SK-N-SH treated with all-trans-retinoic acid at 6 μM for 48 hours (cell line): ENCODE measurements around the gene GUCY1A2.

Source experiments
- ATAC-seq: fragments of 200-7000 bp; cut with Tn5 transposase; 3 replicates; pipeline ENCODE4 v1.9.1; 2020; ENCODE audit warnings: mild to moderate bottlenecking, moderate library complexity
- ARNTL ChIP-seq: fragments of 450-650 bp; formaldehyde crosslinking; IDR thresholded peaks from 2 replicates; pipeline ENCODE4 v1.5.0; 2020; ENCODE audit warnings: low read depth, mild to moderate bottlenecking, moderate library complexity, borderline replicate concordance
- BACH2 ChIP-seq: fragments of 250-450 bp; sonication (Bioruptor Pico); IDR thresholded peaks from 2 replicates; pipeline ENCODE4 v1.9.0; 2021; ENCODE audit warnings: mild to moderate bottlenecking, borderline replicate concordance
- CREB5 ChIP-seq: fragments of 250-450 bp; sonication (Bioruptor Pico); IDR thresholded peaks from 2 replicates; pipeline ENCODE4 v1.5.1; 2020; ENCODE audit warnings: low read depth, mild to moderate bottlenecking, moderate library complexity
- CSDC2 ChIP-seq: fragments of 250-450 bp; sonication (Bioruptor Pico); IDR thresholded peaks from 2 replicates; pipeline ENCODE4 v1.5.0; 2020; ENCODE audit warnings: mild to moderate bottlenecking, moderate library complexity
- CSRNP3 ChIP-seq: fragments of 250-450 bp; sonication (Bioruptor Pico); IDR thresholded peaks from 2 replicates; pipeline ENCODE4 v1.5.1; 2021; ENCODE audit warnings: mild to moderate bottlenecking, moderate library complexity
- ESRRG ChIP-seq: fragments of 250-450 bp; sonication (Bioruptor Pico); IDR thresholded peaks from 2 replicates; pipeline ENCODE4 v1.6.1; 2021; ENCODE audit warnings: mild to moderate bottlenecking
- GLIS3 ChIP-seq: fragments of 250-450 bp; sonication (Bioruptor Pico); IDR thresholded peaks from 2 replicates; pipeline ENCODE4 v1.5.0; 2020; ENCODE audit warnings: mild to moderate bottlenecking, moderate library complexity
- OSR1 ChIP-seq: fragments of 250-450 bp; sonication (Bioruptor Pico); IDR thresholded peaks from 2 replicates; pipeline ENCODE4 v1.8.0; 2022; ENCODE audit warnings: moderate library complexity, mild to moderate bottlenecking, inconsistent platforms
- PATZ1 ChIP-seq: fragments of 250-450 bp; sonication (Bioruptor Pico); IDR thresholded peaks from 2 replicates; pipeline ENCODE4 v1.8.0; 2020; ENCODE audit warnings: mild to moderate bottlenecking, moderate library complexity, borderline replicate concordance
- PPARA ChIP-seq: fragments of 250-450 bp; sonication (Bioruptor Pico); IDR thresholded peaks from 2 replicates; pipeline ENCODE4 v1.5.0; 2020; ENCODE audit warnings: mild to moderate bottlenecking, borderline replicate concordance
- RARB ChIP-seq: fragments of 250-450 bp; sonication (Bioruptor Pico); IDR thresholded peaks from 2 replicates; pipeline ENCODE4 v1.8.0; 2021; ENCODE audit warnings: mild to moderate bottlenecking, moderate library complexity
- SNAI2 ChIP-seq: fragments of 250-450 bp; sonication (Bioruptor Pico); IDR thresholded peaks from 2 replicates; pipeline ENCODE4 v1.5.0; 2020; ENCODE audit warnings: mild to moderate bottlenecking, moderate library complexity
- TCF4 ChIP-seq: fragments of 250-450 bp; sonication (Bioruptor Pico); IDR thresholded peaks from 2 replicates; pipeline ENCODE4 v1.8.0; 2021; ENCODE audit warnings: mild to moderate bottlenecking, moderate library complexity, borderline replicate concordance
- TOX ChIP-seq: fragments of 250-450 bp; sonication (Bioruptor Pico); IDR thresholded peaks from 2 replicates; pipeline ENCODE4 v1.8.0; 2021; ENCODE audit warnings: mild to moderate bottlenecking, moderate library complexity, borderline replicate concordance
- TSHZ2 ChIP-seq: fragments of 250-450 bp; sonication (Bioruptor Pico); IDR thresholded peaks from 2 replicates; pipeline ENCODE4 v1.5.0; 2020; ENCODE audit warnings: mild to moderate bottlenecking, moderate library complexity
- ZC3H10 ChIP-seq: fragments of 250-450 bp; sonication (Bioruptor Pico); IDR thresholded peaks from 2 replicates; pipeline ENCODE4 v1.5.1; 2021; ENCODE audit warnings: mild to moderate bottlenecking, moderate library complexity
- ZFP3 ChIP-seq: fragments of 250-450 bp; sonication (Bioruptor Pico); IDR thresholded peaks from 2 replicates; pipeline ENCODE4 v1.5.0; 2020; ENCODE audit warnings: mild to moderate bottlenecking, moderate library complexity
- ZFP30 ChIP-seq: fragments of 450-650 bp; formaldehyde crosslinking; IDR thresholded peaks from 2 replicates; pipeline ENCODE4 v1.5.0; 2022; ENCODE audit warnings: mild to moderate bottlenecking, moderate library complexity
- ZNF565 ChIP-seq: fragments of 450-650 bp; formaldehyde crosslinking; conservative IDR thresholded peaks from 2 replicates; pipeline ENCODE4 v1.5.0; 2020; ENCODE audit warnings: low read depth, mild to moderate bottlenecking, moderate library complexity
- ZNF70 ChIP-seq: fragments of 450-650 bp; formaldehyde crosslinking; IDR thresholded peaks from 2 replicates; pipeline ENCODE4 v1.5.0; 2020; ENCODE audit warnings: mild to moderate bottlenecking, moderate library complexity
- ZNF8 ChIP-seq: fragments of 450-650 bp; formaldehyde crosslinking; IDR thresholded peaks from 2 replicates; pipeline ENCODE4 v1.5.0; 2020; ENCODE audit warnings: mild to moderate bottlenecking, moderate library complexity
- TF ChIP-seq, protein P1 (sequence below): fragments of 250-450 bp; sonication (Bioruptor Pico); IDR thresholded peaks from 2 replicates; pipeline ENCODE4 v1.8.0; 2021; ENCODE audit warnings: low read depth, mild to moderate bottlenecking, moderate library complexity, borderline replicate concordance

Gene GUCY1A2

GRCh38 chr11:106879832-106880546 is 138.3 kb downstream of the GUCY1A2 start:
- no peak for ATAC-seq
- TF ChIP-seq CSRNP3 (CRISPR knock-in tag) (no peak), ZFP3 (CRISPR knock-in tag) (no peak), ZC3H10 (no peak), ZNF565 (CRISPR knock-in tag) (no peak), PATZ1 (CRISPR knock-in tag) (no peak), ARNTL (CRISPR knock-in tag) (no peak)

GRCh38 chr11:106879029-106879428 is 139.2 kb downstream of the GUCY1A2 start:
- no peak for ATAC-seq
- no peak for TF ChIP-seq TCF4 (CRISPR knock-in tag)
- no peak for TF ChIP-seq CREB5 (CRISPR knock-in tag)
- no peak for TF ChIP-seq TSHZ2 (CRISPR knock-in tag)
- no peak for TF ChIP-seq ESRRG (CRISPR knock-in tag)
- no peak for TF ChIP-seq ARNTL (CRISPR knock-in tag)
- no peak for TF ChIP-seq ZFP30 (CRISPR knock-in tag)
- no peak for TF ChIP-seq PATZ1 (CRISPR knock-in tag)
- no peak for TF ChIP-seq SNAI2 (CRISPR knock-in tag)
- no peak for TF ChIP-seq ZNF8 (CRISPR knock-in tag)
- TF ChIP-seq ZNF70 (CRISPR knock-in tag) = no peak
- TF ChIP-seq BACH2 (CRISPR knock-in tag) = no peak
- no peak for TF ChIP-seq ZC3H10
- TF ChIP-seq CSRNP3 (CRISPR knock-in tag) = no peak
- TF ChIP-seq RARB (CRISPR knock-in tag) = no peak
- TF ChIP-seq GLIS3 = no peak

GRCh38 chr11:106875013-106875412 is 143.3 kb downstream of the GUCY1A2 start:
- peak; percentile 58; the same call in 2 of the 3 replicates for ATAC-seq
- TF ChIP-seq TCF4 (CRISPR knock-in tag) (no peak), ZFP3 (CRISPR knock-in tag) (no peak), GLIS3 (no peak), ARNTL (CRISPR knock-in tag) (no peak), BACH2 (CRISPR knock-in tag) (no peak), ZNF565 (CRISPR knock-in tag) (no peak), ESRRG (CRISPR knock-in tag) (no peak), RARB (CRISPR knock-in tag) (no peak), CSDC2 (CRISPR knock-in tag) (no peak), TOX (CRISPR knock-in tag) (no peak), ZNF8 (CRISPR knock-in tag) (no peak), ZNF70 (CRISPR knock-in tag) (no peak), OSR1 (CRISPR knock-in tag) (no peak), PPARA (CRISPR knock-in tag) (no peak)
- TF ChIP-seq, protein P1, sequence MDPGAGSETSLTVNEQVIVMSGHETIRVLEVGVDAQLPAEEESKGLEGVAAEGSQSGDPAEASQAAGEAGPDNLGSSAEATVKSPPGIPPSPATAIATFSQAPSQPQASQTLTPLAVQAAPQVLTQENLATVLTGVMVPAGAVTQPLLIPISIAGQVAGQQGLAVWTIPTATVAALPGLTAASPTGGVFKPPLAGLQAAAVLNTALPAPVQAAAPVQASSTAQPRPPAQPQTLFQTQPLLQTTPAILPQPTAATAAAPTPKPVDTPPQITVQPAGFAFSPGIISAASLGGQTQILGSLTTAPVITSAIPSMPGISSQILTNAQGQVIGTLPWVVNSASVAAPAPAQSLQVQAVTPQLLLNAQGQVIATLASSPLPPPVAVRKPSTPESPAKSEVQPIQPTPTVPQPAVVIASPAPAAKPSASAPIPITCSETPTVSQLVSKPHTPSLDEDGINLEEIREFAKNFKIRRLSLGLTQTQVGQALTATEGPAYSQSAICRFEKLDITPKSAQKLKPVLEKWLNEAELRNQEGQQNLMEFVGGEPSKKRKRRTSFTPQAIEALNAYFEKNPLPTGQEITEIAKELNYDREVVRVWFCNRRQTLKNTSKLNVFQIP = no peak
